Ovary (tissue), 9 donors: Measurements from ENCODE around the gene SPOCK1. TPM values are rescaled to one million over a fixed set of nuclear protein-coding genes. Genes with fewer than 3 reads are reported as not detected.

ENCODE experiments used
- DNase-seq, 5 donors: peaks; one replicate each; pipeline ENCODE4 v3.0.0-alpha.2; 2019 to 2020
- H3K27ac ChIP-seq, 2 donors: fragments of 200-600 bp; one replicate each; pipeline versions ENCODE4 v1.5.1 to v1.8.0; 2019 to 2022
- H3K27me3 ChIP-seq: fragments of 200-600 bp; one replicate; pipeline ENCODE4 v1.8.0; 2022
- H3K36me3 ChIP-seq: fragments of 200-600 bp; sonication (generic); one replicate; pipeline ENCODE4 v1.5.1; 2019
- H3K4me1 ChIP-seq: one replicate; pipeline ENCODE4 v1.8.1; 2013; ENCODE audit warnings: mild to moderate bottlenecking, moderate library complexity; ENCODE audit not compliant: insufficient read depth
- H3K4me3 ChIP-seq: fragments of 200-600 bp; sonication (generic); one replicate; pipeline ENCODE4 v1.5.1; 2017
- H3K9me3 ChIP-seq, 2 donors: fragments of 200-600 bp in 1 of 2; sonication (generic) in 1 of 2; one replicate each; pipeline versions ENCODE4 v1.5.1 to v1.8.1; 2013 to 2019; ENCODE audit warnings: mild to moderate bottlenecking in 1 of 2, moderate library complexity in 1 of 2
- EP300 ChIP-seq: sonication (generic); formaldehyde crosslinking; IDR thresholded peaks from one replicate; pipeline ENCODE4 v1.6.1; 2017; ENCODE audit warnings: antibody characterized with exemption
- POLR2A ChIP-seq: fragments of 450-650 bp; IDR thresholded peaks from one replicate; pipeline ENCODE4 v1.6.1; 2017; ENCODE audit warnings: antibody characterized with exemption, mild to moderate bottlenecking, moderate library complexity
- WGBS, 3 donors: extraction: QIAGEN DNeasy Blood & Tissue Kit in 1 of 3; methylation state at CpG; one replicate each; pipeline versions ENCODE4 v1.1.5 to v1.1.7; 2013 to 2017; 5-methylcytosine and 5-hydroxymethylcytosine counted together
- intact Hi-C, 4 donors: fragments of 100-400 bp; cut with DNase I; formaldehyde crosslinking; loops; one replicate each; pipeline versions ENCODE4 v1.11.0 to v1.15.1; 2022 to 2023
- polyA plus RNA-seq, 2 donors: library from polyadenylated mRNA; stranded (reverse); fragments of 200-250 nt in 1 of 2; fragments of 350-450 nt in 1 of 2; fragmentation: Illumina TruSeq in 1 of 2; extraction: RNeasy Lipid Tissue Mini Kit (QIAGEN cat#74804) in 1 of 2; gene quantifications; one replicate each; pipeline ENCODE4 v1.2.3, GENCODE V29; 2013 to 2014
- total RNA-seq, 7 donors: library from RNA; depleted of rRNA in 2 of 7; stranded (reverse); fragments of >200 nt in 2 of 7; fragmentation: NEBNext Ultra II Directional in 3 of 7; extraction: Animal tissue kit (Norgen Biotek cat#: 25700) in 3 of 7; gene quantifications; one replicate each; pipeline versions ENCODE4 v1.1.0 to v1.2.4, GENCODE V29; 2016 to 2023
- TF ChIP-seq, protein P1 (sequence below), 3 donors: fragments of 450-650 bp in 2 of 3; fragments of 200-600 bp in 1 of 3; IDR thresholded peaks; one replicate each; pipeline versions ENCODE4 v1.5.1 to v1.8.0; 2016 to 2022; ENCODE audit warnings: antibody characterized with exemption in 3 of 3, mild to moderate bottlenecking in 1 of 3
- donor health status: DM: no; HTN: no; CAD: no; lungs with moderate emphysema.
- donor health status: DM: no; HTN: no; CAD: no.
- donor health status: Bipolar disorder and iron deficiency.
- donor health status: DM: yes; HTN: yes; CAD: no.
- donor health status: DM: no; HTN: no; CAD: no.
- donor health status: DM: yes; HTN: yes; CAD: no.

SPOCK1 gene
- total and polyA plus RNA-seq, 9 donors = 1.3 to 42.6 (median 10.8) TPM

DNA sequence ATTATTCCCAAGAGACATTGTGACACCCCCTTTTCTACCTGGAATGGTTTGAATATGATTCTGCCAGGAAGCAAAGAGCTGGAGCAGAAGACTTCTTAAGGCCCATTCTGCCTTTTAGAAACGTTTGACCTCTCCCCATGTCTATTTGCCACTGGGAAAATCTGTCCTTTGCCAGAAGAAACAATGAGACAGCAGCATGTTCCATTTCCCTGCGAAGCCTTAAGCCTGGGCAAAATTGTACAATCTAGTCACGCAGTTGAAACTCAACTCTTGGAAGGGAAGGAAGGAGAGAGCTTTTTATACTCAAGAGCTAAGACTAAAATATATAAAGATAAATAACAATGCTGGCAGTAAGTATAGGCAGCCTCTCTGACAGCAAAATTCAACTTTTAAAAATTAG is 22.1 kb upstream of the SPOCK1 start:
- 65 to 68% (median 65%) methylated on average over 3 of the region's 3 CpGs for WGBS, 3 donors

DNA sequence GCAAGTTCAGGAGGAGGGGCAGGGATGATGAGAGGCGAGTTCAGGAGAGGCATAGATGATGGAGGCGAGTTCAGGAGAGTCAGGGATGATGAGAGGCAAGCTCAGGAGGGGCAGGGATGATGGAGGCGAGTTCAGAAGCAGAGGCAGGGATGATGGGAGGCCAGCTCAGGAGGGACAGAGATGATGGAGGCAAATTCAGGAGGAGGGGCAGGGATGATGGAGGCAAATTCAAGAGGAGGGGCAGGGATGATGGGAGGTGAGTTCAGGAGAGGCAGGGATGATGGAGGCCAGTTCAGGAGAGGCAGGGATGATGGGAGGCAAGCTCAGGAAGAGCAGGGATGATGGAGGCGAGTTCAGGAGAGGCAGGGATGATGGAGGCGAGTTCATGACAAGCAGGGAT is 17.8 kb upstream of the SPOCK1 start:
- 71 to 75% (median 75%) methylated on average over 4 to 5 of the region's 5 CpGs for WGBS, 3 donors

More for the DNA sequence above, 22.1 kb upstream of the SPOCK1 start:
- Histone ChIP-seq H3K4me1 (no peaks in the 10 kb centered on the region), H3K4me3 (no peak overlapping the region), H3K27ac (no peak overlapping the region), H3K9me3 (no peaks in the 10 kb centered on the region), H3K36me3 (no peaks in the 10 kb centered on the region), H3K27me3 (no peaks in the 10 kb centered on the region)
- no peak for TF ChIP-seq EP300
- TF ChIP-seq, protein P1, sequence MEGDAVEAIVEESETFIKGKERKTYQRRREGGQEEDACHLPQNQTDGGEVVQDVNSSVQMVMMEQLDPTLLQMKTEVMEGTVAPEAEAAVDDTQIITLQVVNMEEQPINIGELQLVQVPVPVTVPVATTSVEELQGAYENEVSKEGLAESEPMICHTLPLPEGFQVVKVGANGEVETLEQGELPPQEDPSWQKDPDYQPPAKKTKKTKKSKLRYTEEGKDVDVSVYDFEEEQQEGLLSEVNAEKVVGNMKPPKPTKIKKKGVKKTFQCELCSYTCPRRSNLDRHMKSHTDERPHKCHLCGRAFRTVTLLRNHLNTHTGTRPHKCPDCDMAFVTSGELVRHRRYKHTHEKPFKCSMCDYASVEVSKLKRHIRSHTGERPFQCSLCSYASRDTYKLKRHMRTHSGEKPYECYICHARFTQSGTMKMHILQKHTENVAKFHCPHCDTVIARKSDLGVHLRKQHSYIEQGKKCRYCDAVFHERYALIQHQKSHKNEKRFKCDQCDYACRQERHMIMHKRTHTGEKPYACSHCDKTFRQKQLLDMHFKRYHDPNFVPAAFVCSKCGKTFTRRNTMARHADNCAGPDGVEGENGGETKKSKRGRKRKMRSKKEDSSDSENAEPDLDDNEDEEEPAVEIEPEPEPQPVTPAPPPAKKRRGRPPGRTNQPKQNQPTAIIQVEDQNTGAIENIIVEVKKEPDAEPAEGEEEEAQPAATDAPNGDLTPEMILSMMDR (IDR thresholded peaks at IDR 0.05) = no peak
- TF ChIP-seq POLR2A = no peak
- no peak for DNase-seq
- intact Hi-C loops = no loop called here

DNA sequence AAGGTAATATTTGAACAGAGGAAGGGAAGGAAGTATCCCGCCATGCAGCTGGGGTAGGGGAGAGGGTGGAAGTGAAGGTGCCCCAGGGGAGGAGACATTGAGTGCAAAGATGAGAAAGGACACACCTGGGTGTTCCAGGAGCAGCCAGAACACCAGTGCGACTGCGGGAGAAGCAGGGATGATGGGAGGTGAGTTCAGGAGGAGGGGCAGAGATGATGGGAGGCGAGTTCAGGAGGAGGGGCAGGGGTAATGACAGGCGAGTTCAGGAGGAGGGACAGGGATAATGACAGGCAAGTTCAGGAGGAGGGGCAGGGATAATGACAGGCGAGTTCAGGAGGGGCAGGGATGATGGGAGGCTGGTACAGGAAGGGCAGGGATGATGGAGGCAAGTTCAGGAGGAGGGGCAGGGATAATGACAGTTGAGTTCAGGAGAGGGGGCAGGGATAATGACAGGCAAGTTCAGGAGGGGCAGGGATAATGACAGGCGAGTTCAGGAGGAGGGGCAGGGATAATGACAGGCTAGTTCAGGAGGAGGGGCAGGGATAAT is 17.2 kb upstream of the SPOCK1 start:
- Histone ChIP-seq H3K36me3 (no peaks in the 10 kb centered on the region), H3K27ac (no peak overlapping the region), H3K27me3 (no peaks in the 10 kb centered on the region), H3K9me3 (no peaks in the 10 kb centered on the region), H3K4me1 (no peaks in the 10 kb centered on the region), H3K4me3 (no peak overlapping the region)
- WGBS, 3 donors = 13 to 26% (median 18%) methylated on average over 7 of the region's 7 CpGs
- TF ChIP-seq, protein P1 (IDR thresholded peaks at IDR 0.05) = no peak
- TF ChIP-seq POLR2A (no peak), EP300 (no peak)
- no peak for DNase-seq
- intact Hi-C loops = no loop called here

More for the DNA sequence above, 17.8 kb upstream of the SPOCK1 start:
- no peak overlapping the region for H3K27ac ChIP-seq
- intact Hi-C loops = no loop called here
- no peaks in the 10 kb centered on the region for H3K9me3 ChIP-seq
- DNase-seq = no peak
- no peak overlapping the region for H3K4me3 ChIP-seq
- no peaks in the 10 kb centered on the region for H3K4me1 ChIP-seq
- TF ChIP-seq POLR2A (no peak), EP300 (no peak)
- TF ChIP-seq, protein P1 (IDR thresholded peaks at IDR 0.05) = no peak
- no peaks in the 10 kb centered on the region for H3K27me3 ChIP-seq
- no peaks in the 10 kb centered on the region for H3K36me3 ChIP-seq

DNA sequence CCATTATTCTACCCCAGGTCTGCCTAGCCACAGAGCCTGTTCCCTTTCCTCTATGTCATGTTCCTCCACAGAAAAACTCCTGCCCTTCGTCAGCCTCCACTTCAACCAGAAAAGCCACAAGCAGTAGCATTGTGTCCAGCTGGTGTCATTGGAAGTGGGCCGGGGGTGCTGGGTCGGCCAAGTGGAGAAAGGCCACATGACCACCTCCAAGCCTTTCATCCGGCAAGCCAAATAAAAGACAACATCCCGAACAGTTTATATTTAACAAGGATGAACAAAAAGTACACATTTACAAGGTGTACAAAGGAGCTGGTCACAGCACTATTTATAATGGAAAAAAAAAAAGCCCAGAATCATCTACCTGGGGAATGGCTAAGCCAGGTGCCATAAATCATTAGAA is 16.1 kb upstream of the SPOCK1 start:
- TF ChIP-seq POLR2A (no peak), EP300 (no peak)
- TF ChIP-seq, protein P1 (IDR thresholded peaks at IDR 0.05) = no peak
- no peak for DNase-seq
- no peak overlapping the region for H3K4me3 ChIP-seq
- no peaks in the 10 kb centered on the region for H3K36me3 ChIP-seq
- H3K27me3 ChIP-seq = no peaks in the 10 kb centered on the region
- 60 to 72% (median 68%) methylated on average over 5 of the region's 5 CpGs for WGBS, 3 donors
- no peaks in the 10 kb centered on the region for H3K4me1 ChIP-seq
- no peaks in the 10 kb centered on the region for H3K9me3 ChIP-seq
- intact Hi-C loops = no loop called here
- no peak overlapping the region for H3K27ac ChIP-seq
